ENCODE measurements around the gene PDCD6IP. TPM values are rescaled to one million over a fixed set of nuclear protein-coding genes. Genes with fewer than 3 reads are reported as not detected.
"Not testable (repeated sequence)": the region's sequence is repeated elsewhere in the genome, so short reads cannot be mapped to it uniquely, and the experiment has no call there.

Gene PDCD6IP
- total RNA-seq, 2 donors from 2014 or later: 51.0 to 62.1 TPM

- Histone ChIP-seq H3K36me3 (peaks cover 9% of the 10 kb centered on the region), H3K27ac (no peak overlapping the region), H3K4me1 (no peaks in the 10 kb centered on the region), H3K9me3 (no peaks in the 10 kb centered on the region), H3K4me3 (no peak overlapping the region), H3K27me3 (no peaks in the 10 kb centered on the region)
- no peak for DNase-seq (ENCODE audit: low spot score)
- no peak for TF ChIP-seq CTCF (IDR thresholded peaks at IDR 0.05)
Measured at GRCh38 chr3:33855884-33856546, 57.6 kb downstream of the PDCD6IP start.

DNA sequence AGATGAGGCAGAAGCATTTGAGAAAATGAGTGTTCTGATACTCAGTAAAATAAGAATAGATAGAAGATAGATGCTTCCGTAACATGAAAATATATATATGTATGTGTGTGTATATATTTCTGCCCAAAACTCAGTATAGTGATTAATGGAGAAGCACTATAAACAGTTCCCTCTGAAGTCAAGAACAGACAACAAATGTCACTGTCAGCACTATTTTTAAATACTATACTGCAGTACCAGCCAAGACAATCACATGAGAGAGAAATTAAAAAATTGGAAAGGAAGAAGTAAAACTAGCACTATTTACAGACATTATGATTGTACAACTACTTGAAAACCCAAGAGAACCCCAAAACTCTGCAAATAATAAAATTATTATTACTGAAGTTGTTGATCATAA lies 59.3 kb downstream of the PDCD6IP start:
- not testable (repeated sequence) for H3K4me3 ChIP-seq; H3K36me3 ChIP-seq; H3K27me3 ChIP-seq; H3K27ac ChIP-seq; H3K4me1 ChIP-seq; H3K9me3 ChIP-seq; DNase-seq (ENCODE audit: low spot score)

DNA sequence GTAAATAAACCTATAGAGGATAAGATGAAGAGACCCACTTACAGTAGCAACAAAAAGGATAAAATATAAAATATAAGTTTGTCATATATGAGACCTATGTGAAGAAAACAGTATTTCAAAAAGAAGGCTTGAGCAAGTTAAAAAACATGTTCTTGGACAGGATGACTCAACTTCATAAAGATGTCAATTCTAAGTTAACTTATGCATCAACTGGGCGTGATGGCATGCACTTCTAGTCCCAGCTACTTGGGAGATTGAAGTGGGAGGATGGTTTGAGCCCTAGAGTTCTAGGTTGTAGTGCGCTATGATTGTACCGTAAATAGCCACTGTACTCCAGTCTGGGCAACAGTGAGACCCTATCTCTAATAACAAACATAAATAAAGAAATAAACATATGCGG lies 59.7 kb downstream of the PDCD6IP start:
- DNase-seq (ENCODE audit: low spot score): no peak
- no peaks in the 10 kb centered on the region for H3K9me3 ChIP-seq
- H3K4me1 ChIP-seq: no peaks in the 10 kb centered on the region
- TF ChIP-seq CTCF (IDR thresholded peaks at IDR 0.05): no peak
- H3K4me3 ChIP-seq: no peak overlapping the region
- peaks cover 9% of the 10 kb centered on the region for H3K36me3 ChIP-seq
- H3K27ac ChIP-seq: no peak overlapping the region
- H3K27me3 ChIP-seq: no peaks in the 10 kb centered on the region

DNA sequence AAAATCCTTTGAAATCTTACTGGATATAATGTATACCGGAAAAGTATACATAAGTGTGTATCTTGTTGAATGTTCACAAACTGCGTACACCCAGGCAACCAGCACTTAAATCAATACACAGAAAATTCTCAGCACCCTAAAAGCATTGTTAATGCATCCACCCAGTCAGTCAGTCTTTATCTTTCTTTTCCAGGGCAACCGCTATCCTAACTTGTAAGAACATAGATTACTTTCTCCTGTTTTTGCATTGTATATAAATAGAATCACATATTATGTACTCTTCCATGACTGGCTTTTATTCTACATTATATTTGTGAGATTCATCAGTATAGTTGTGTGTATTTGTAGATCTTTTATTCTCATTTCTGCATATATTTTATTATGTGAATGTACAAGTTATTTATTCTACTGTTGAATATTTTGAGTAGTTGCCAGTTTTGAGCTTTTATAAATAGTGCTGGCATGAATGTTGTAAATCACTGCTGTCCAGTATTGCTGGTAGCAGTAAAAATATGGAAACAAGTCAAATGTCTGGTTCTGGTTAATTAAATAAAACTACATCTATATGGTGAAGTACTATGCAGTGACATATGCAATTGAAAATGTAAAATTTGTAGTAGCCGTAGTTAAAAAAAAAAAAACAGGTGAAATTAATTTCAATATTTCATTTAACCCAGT lies 62.1 kb downstream of the PDCD6IP start:
- DNase-seq (ENCODE audit: low spot score): no peak
- no peaks in the 10 kb centered on the region for H3K27me3 ChIP-seq
- H3K4me1 ChIP-seq: no peaks in the 10 kb centered on the region
- peaks cover 29% of the 10 kb centered on the region for H3K36me3 ChIP-seq
- H3K4me3 ChIP-seq: no peak overlapping the region
- no peak overlapping the region for H3K27ac ChIP-seq
- no peaks in the 10 kb centered on the region for H3K9me3 ChIP-seq
- no peak for TF ChIP-seq CTCF (IDR thresholded peaks at IDR 0.05)

DNA sequence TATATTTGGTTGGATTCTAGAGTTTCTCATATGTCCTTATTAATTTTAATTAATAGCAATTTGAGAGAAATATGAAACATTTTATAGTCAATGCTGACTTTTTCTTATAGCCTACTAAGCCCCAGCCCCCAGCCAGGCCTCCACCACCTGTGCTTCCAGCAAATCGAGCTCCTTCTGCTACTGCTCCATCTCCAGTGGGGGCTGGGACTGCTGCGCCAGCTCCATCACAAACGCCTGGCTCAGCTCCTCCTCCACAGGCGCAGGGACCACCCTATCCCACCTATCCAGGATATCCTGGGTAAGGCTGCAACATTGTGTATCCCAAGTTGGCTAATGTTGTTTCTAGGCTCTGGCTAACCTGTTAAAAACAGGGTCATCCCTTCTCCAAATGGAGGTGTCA lies 66.7 kb downstream of the PDCD6IP start:
- TF ChIP-seq CTCF (IDR thresholded peaks at IDR 0.05): no peak
- DNase-seq (ENCODE audit: low spot score): no peak
- H3K27ac ChIP-seq: no peak overlapping the region

GRCh38 chr3:33868309-33868708 lies 69.9 kb downstream of the PDCD6IP start:
- peaks cover 38% of the 10 kb centered on the region for H3K36me3 ChIP-seq
- H3K4me3 ChIP-seq: no peak overlapping the region
- no peak overlapping the region for H3K27ac ChIP-seq
- no peak for TF ChIP-seq CTCF (IDR thresholded peaks at IDR 0.05)
- no peaks in the 10 kb centered on the region for H3K27me3 ChIP-seq
- no peaks in the 10 kb centered on the region for H3K9me3 ChIP-seq
- no peaks in the 10 kb centered on the region for H3K4me1 ChIP-seq
- no peak for DNase-seq (ENCODE audit: low spot score)

More for the DNA sequence above, 66.7 kb downstream of the PDCD6IP start:
- H3K36me3 ChIP-seq: peaks cover 39% of the 10 kb centered on the region
- H3K9me3 ChIP-seq: no peaks in the 10 kb centered on the region
- no peak overlapping the region for H3K4me3 ChIP-seq
- H3K4me1 ChIP-seq: no peaks in the 10 kb centered on the region
- H3K27me3 ChIP-seq: no peaks in the 10 kb centered on the region
